Endodermal cell (in vitro differentiated cells): Measurements from ENCODE around the gene DLG1. TPM values are rescaled to one million over a fixed set of nuclear protein-coding genes. Genes with fewer than 3 reads are reported as not detected.

Source experiments
- DNase-seq: peaks from one replicate; pipeline ENCODE4 v3.0.0-alpha.2; 2017
- H3K27ac ChIP-seq: 2 replicates; pipeline ENCODE4 v1.5.1; 2013; ENCODE audit warnings: mild to moderate bottlenecking, low read depth, low read length, moderate library complexity
- H3K27me3 ChIP-seq: 2 replicates; pipeline ENCODE4 v1.6.1; 2013; ENCODE audit warnings: mild to moderate bottlenecking, low read length, moderate library complexity; ENCODE audit not compliant: insufficient read depth, control insufficient read depth, poor library complexity, severe bottlenecking
- H3K36me3 ChIP-seq: 2 replicates; pipeline ENCODE4 v1.7.0; 2013; ENCODE audit warnings: mild to moderate bottlenecking, low read length, moderate library complexity; ENCODE audit not compliant: control insufficient read depth, insufficient read depth
- H3K4me1 ChIP-seq: one replicate; pipeline ENCODE4 v1.7.0; 2013; ENCODE audit warnings: low read length; ENCODE audit not compliant: control insufficient read depth, insufficient read depth
- H3K4me3 ChIP-seq: 2 replicates; pipeline ENCODE4 v1.5.1; 2013; ENCODE audit warnings: mild to moderate bottlenecking, low read length, moderate library complexity
- H3K9ac ChIP-seq: 2 replicates; pipeline ENCODE4 v1.6.1; 2013; ENCODE audit warnings: mild to moderate bottlenecking, low read length, moderate library complexity; ENCODE audit not compliant: poor library complexity, severe bottlenecking; ENCODE audit errors: extremely low read depth
- H3K9me3 ChIP-seq: 2 replicates; pipeline ENCODE4 v1.6.1; 2013; ENCODE audit warnings: mild to moderate bottlenecking, low read length, moderate library complexity; ENCODE audit not compliant: control insufficient read depth
- H3K27ac Mint-ChIP-seq: 2 replicates; pipeline ENCODE4 v1.8.0; 2020; ENCODE audit warnings: mixed read lengths
- H3K27me3 Mint-ChIP-seq: 2 replicates; pipeline ENCODE4 v1.8.0; 2021; ENCODE audit warnings: mild to moderate bottlenecking, mixed read lengths; ENCODE audit not compliant: insufficient read depth
- H3K36me3 Mint-ChIP-seq: 2 replicates; pipeline ENCODE4 v1.8.0; 2020; ENCODE audit warnings: low read depth, mixed read lengths
- H3K4me1 Mint-ChIP-seq: 2 replicates; pipeline ENCODE4 v1.8.0; 2020; ENCODE audit warnings: mixed read lengths
- H3K4me3 Mint-ChIP-seq: 2 replicates; pipeline ENCODE4 v1.8.0; 2020; ENCODE audit warnings: mild to moderate bottlenecking, moderate library complexity, mixed read lengths
- H3K9me3 Mint-ChIP-seq: 2 replicates; pipeline ENCODE4 v1.8.0; 2020; ENCODE audit warnings: mild to moderate bottlenecking, mixed read lengths
- CTCF ChIP-seq: fragments of 200-600 bp; sonication (generic); conservative IDR thresholded peaks from 2 replicates; pipeline ENCODE4 v1.5.0; 2021; ENCODE audit warnings: antibody characterized with exemption, mild to moderate bottlenecking
- WGBS, 2 experiments: methylation state at CpG; one replicate each; pipeline versions ENCODE4 v1.1.5 to v1.1.7; 2013; ENCODE audit warnings: missing lambda C conversion rate in 2 of 2, mixed read lengths in 1 of 2; ENCODE audit not compliant: insufficient coverage in 1 of 2, insufficient read length in 1 of 2; 5-methylcytosine and 5-hydroxymethylcytosine counted together
- total RNA-seq, 2 donors: library from RNA; stranded (reverse); fragmentation: NEBNext Ultra II Directional in 1 of 2; extraction: Animal tissue kit (Norgen Biotek cat#: 25700) in 1 of 2; gene quantifications; 2 replicates in 1 of 2; 3 replicates in 1 of 2; pipeline ENCODE4 v1.2.1, GENCODE V29; 2021

The DLG1 gene
- total RNA-seq, 2 donors from 2014 or later: 78.7 to 96.9 TPM

- TF ChIP-seq CTCF: no peak
- H3K27ac Mint-ChIP-seq: no peak overlapping the region
- Histone ChIP-seq H3K4me1 (no peaks in the 10 kb centered on the region), H3K27ac (no peak overlapping the region), H3K9ac (no peak overlapping the region), H3K9me3 (peaks cover 12% of the 10 kb centered on the region), H3K36me3 (no peaks in the 10 kb centered on the region), H3K27me3 (no peaks in the 10 kb centered on the region), H3K4me3 (no peak overlapping the region)
- no peaks in the 10 kb centered on the region for H3K27me3 Mint-ChIP-seq
- no peak overlapping the region for H3K4me3 Mint-ChIP-seq
- H3K36me3 Mint-ChIP-seq: no peaks in the 10 kb centered on the region
- H3K9me3 Mint-ChIP-seq: peaks cover 19% of the 10 kb centered on the region
- 91 to 96% methylated on average over 3 to 6 of the region's 7 CpGs for WGBS, 2 experiments
- DNase-seq: no peak
- peaks cover 2% of the 10 kb centered on the region for H3K4me1 Mint-ChIP-seq
Measured at GRCh38 chr3:197325773-197326172, 27.4 kb upstream of the DLG1 start.

- Histone ChIP-seq H3K4me3 (no peak overlapping the region), H3K9me3 (peaks cover 18% of the 10 kb centered on the region), H3K27me3 (no peaks in the 10 kb centered on the region), H3K27ac (no peak overlapping the region), H3K36me3 (no peaks in the 10 kb centered on the region), H3K4me1 (no peaks in the 10 kb centered on the region), H3K9ac (no peak overlapping the region)
- peaks cover 12% of the 10 kb centered on the region for H3K4me1 Mint-ChIP-seq
- no peak overlapping the region for H3K27ac Mint-ChIP-seq
- no peaks in the 10 kb centered on the region for H3K27me3 Mint-ChIP-seq
- peaks cover 27% of the 10 kb centered on the region for H3K9me3 Mint-ChIP-seq
- no peak for TF ChIP-seq CTCF
- H3K4me3 Mint-ChIP-seq: no peak overlapping the region
- WGBS, 2 experiments: 93% methylated on average over 1 of the region's 1 CpG; no CpG with 5 or more reads in 1 of the 2 experiments
- no peak for DNase-seq
- no peaks in the 10 kb centered on the region for H3K36me3 Mint-ChIP-seq
Measured at GRCh38 chr3:197322149-197322548, 23.7 kb upstream of the DLG1 start.

- Histone ChIP-seq H3K36me3 (no peaks in the 10 kb centered on the region), H3K4me1 (no peaks in the 10 kb centered on the region), H3K9me3 (peaks cover 18% of the 10 kb centered on the region), H3K9ac (no peak overlapping the region), H3K27ac (no peak overlapping the region), H3K4me3 (no peak overlapping the region), H3K27me3 (no peaks in the 10 kb centered on the region)
- Mint-ChIP-seq H3K27me3 (no peaks in the 10 kb centered on the region), H3K27ac (no peak overlapping the region), H3K4me3 (no peak overlapping the region), H3K4me1 (peaks cover 12% of the 10 kb centered on the region), H3K9me3 (peaks cover 27% of the 10 kb centered on the region), H3K36me3 (no peaks in the 10 kb centered on the region)
- 80 to 84% methylated on average over 1 of the region's 1 CpG for WGBS, 2 experiments
- DNase-seq: no peak
- no peak for TF ChIP-seq CTCF
Measured at GRCh38 chr3:197320582-197320981, 22.2 kb upstream of the DLG1 start.
